ENCODE data around the gene DAB2IP.

The DAB2IP gene

GRCh38 chr9:121627427-121627826, 24.0 kb upstream of the DAB2IP start:
- no peak overlapping the region for H3K4me3 ChIP-seq (ENCODE audit: low read depth, low read length)
- TF ChIP-seq CTCF (IDR thresholded peaks at IDR 0.05; ENCODE audit: insufficient read depth, low read depth, low read length, missing control alignments) = no peak
- DNase-seq (ENCODE audit: low read depth) = no peak

- DNase-seq (ENCODE audit: low read depth) = no peak
- TF ChIP-seq CTCF (IDR thresholded peaks at IDR 0.05; ENCODE audit: insufficient read depth, low read depth, low read length, missing control alignments) = no peak
- H3K4me3 ChIP-seq (ENCODE audit: low read depth, low read length) = no peak overlapping the region
Measured at GRCh38 chr9:121628401-121628800, 23.0 kb upstream of the DAB2IP start.

- no peak for DNase-seq (ENCODE audit: low read depth)
- TF ChIP-seq CTCF (IDR thresholded peaks at IDR 0.05; ENCODE audit: insufficient read depth, low read depth, low read length, missing control alignments) = no peak
- H3K4me3 ChIP-seq (ENCODE audit: low read depth, low read length) = no peak overlapping the region
Measured at GRCh38 chr9:121631115-121631514, 20.3 kb upstream of the DAB2IP start.

GRCh38 chr9:121631978-121632418, 19.4 kb upstream of the DAB2IP start:
- TF ChIP-seq CTCF (IDR thresholded peaks at IDR 0.05; ENCODE audit: insufficient read depth, low read depth, low read length, missing control alignments) = no peak
- no peak overlapping the region for H3K4me3 ChIP-seq (ENCODE audit: low read depth, low read length)
- DNase-seq (ENCODE audit: low read depth) = no peak

- DNase-seq (ENCODE audit: low read depth) = no peak
- no peak overlapping the region for H3K4me3 ChIP-seq (ENCODE audit: low read depth, low read length)
- no peak for TF ChIP-seq CTCF (IDR thresholded peaks at IDR 0.05; ENCODE audit: insufficient read depth, low read depth, low read length, missing control alignments)
Measured at GRCh38 chr9:121633119-121633714, 18.2 kb upstream of the DAB2IP start.

GRCh38 chr9:121633736-121634135, 17.7 kb upstream of the DAB2IP start:
- no peak overlapping the region for H3K4me3 ChIP-seq (ENCODE audit: low read depth, low read length)
- TF ChIP-seq CTCF (IDR thresholded peaks at IDR 0.05; ENCODE audit: insufficient read depth, low read depth, low read length, missing control alignments) = no peak

More at GRCh38 chr9:121633736-121634135, 17.7 kb upstream of the DAB2IP start:
- no peak for DNase-seq (ENCODE audit: low read depth)
